NOMO-1 treated with DMSO at 0.1 percent for 48 hours (cell line): ENCODE measurements around the gene KBTBD4.
"Not testable (repeated sequence)": the region's sequence is repeated elsewhere in the genome, so short reads cannot be mapped to it uniquely, and the experiment has no call there.

Source experiments
- DNase-seq: peaks from one replicate; lab custom pipeline; 2025; ENCODE audit not compliant: unreplicated experiment; lab: John Stamatoyannopoulos, UW

The KBTBD4 gene

GRCh38 chr11:47562393-47562792 is 16.4 kb downstream of the KBTBD4 start:
- not testable (repeated sequence) for DNase-seq

- DNase-seq = peak; percentile 36
Measured at GRCh38 chr11:47560426-47560825, 18.3 kb downstream of the KBTBD4 start.

- no peak for DNase-seq
Measured at GRCh38 chr11:47558695-47559094, 20.1 kb downstream of the KBTBD4 start.

- not testable (repeated sequence) for DNase-seq
Measured at GRCh38 chr11:47557004-47557403, 21.8 kb downstream of the KBTBD4 start.

GRCh38 chr11:47553406-47553743 is 25.4 kb downstream of the KBTBD4 start:
- no peak for DNase-seq

GRCh38 chr11:47552566-47553405 is 26.0 kb downstream of the KBTBD4 start, which contains the start of gene CELF1:
Gene CELF1, minus strand, starts transcription at chr11:47553132. Its CDS starts 53,609 bp downstream, at chr11:47499523.
- DNase-seq = peak; percentile 89

GRCh38 chr11:47552056-47552565 is 26.7 kb downstream of the KBTBD4 start:
- DNase-seq = peak; percentile 15

- peak; percentile 39 for DNase-seq
Measured at GRCh38 chr11:47551086-47551485, 27.7 kb downstream of the KBTBD4 start.

- DNase-seq = peak; percentile 36
Measured at GRCh38 chr11:47550288-47551047, 28.3 kb downstream of the KBTBD4 start.

- not testable (repeated sequence) for DNase-seq
Measured at GRCh38 chr11:47546274-47546673, 32.5 kb downstream of the KBTBD4 start.

- DNase-seq = no peak
Measured at GRCh38 chr11:47545298-47545697, 33.5 kb downstream of the KBTBD4 start.

GRCh38 chr11:47541070-47541469 is 37.7 kb downstream of the KBTBD4 start:
- DNase-seq = no peak

GRCh38 chr11:47539681-47540039 is 39.1 kb downstream of the KBTBD4 start:
- no peak for DNase-seq

- no peak for DNase-seq
Measured at GRCh38 chr11:47538741-47539565, 39.8 kb downstream of the KBTBD4 start.

GRCh38 chr11:47536915-47537314 is 41.9 kb downstream of the KBTBD4 start:
- DNase-seq = no peak

GRCh38 chr11:47534704-47535251 is 44.0 kb downstream of the KBTBD4 start:
- no peak for DNase-seq

- peak; percentile 38 for DNase-seq
Measured at GRCh38 chr11:47533690-47534151, 45.0 kb downstream of the KBTBD4 start.

- no peak for DNase-seq
Measured at GRCh38 chr11:47532597-47533213, 46.1 kb downstream of the KBTBD4 start.

GRCh38 chr11:47531666-47532065 is 47.1 kb downstream of the KBTBD4 start:
- DNase-seq = no peak

- DNase-seq = not testable (repeated sequence)
Measured at GRCh38 chr11:47530721-47531120, 48.0 kb downstream of the KBTBD4 start.
